ENCODE measurements around the gene MS4A4A.
"Not testable (repeated sequence)": the region's sequence is repeated elsewhere in the genome, so short reads cannot be mapped to it uniquely, and the experiment has no call there.

Gene MS4A4A

GRCh38 chr11:60280412-60280811 is at the start of gene MS4A4A:
Gene MS4A4A, plus strand, starts transcription at chr11:60280666. Its CDS starts 10 bp downstream, at chr11:60280676.
- no peak for DNase-seq

- no peak for DNase-seq
Measured at GRCh38 chr11:60230681-60231080, 49.8 kb upstream of the MS4A4A start.

GRCh38 chr11:60235321-60235720 is 45.1 kb upstream of the MS4A4A start:
- DNase-seq: no peak

DNA sequence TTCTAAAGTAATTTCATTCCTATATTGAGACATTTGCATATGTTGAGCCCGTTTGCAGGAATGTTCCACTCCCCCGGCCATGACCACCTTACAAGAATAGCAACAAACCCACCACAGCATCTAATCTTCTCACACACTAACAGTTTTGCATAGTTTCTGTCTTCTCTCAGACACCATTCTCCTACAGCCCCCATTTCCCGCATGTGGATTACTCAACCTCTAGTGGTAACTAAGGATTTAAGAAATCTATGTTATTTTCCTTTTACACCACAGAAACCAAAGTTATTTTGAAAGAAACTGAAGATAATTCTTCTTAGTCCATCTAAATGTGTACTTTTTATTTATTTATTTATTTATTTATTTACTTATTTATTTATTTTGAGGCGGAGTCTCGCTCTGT is 39.8 kb upstream of the MS4A4A start:
- no peak for DNase-seq

DNA sequence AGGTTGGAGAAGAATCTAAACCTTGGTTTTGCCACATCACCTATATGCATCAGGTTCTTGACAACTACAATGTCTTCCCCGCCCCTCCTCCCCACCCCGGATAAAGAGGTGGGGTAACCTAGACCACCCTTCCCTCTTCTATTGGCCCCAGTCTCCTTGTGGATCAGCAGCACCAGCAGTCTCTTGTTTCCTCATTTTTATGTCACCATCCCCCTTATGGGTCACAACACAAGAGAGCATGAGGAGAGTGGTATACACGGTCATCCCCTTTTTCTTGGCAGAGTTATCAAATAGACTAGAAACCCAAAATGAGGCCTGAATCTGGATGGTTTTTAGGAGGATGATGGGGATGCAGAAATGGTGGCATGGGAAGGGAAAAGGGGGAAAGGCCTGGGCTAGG is 38.7 kb upstream of the MS4A4A start:
- no peak for DNase-seq

- no peak for DNase-seq
Measured at GRCh38 chr11:60242740-60243239, 37.7 kb upstream of the MS4A4A start, which contains the start of gene MS4A4E. Gene MS4A4E, minus strand, starts transcription at chr11:60243137. Its CDS starts 13,082 bp downstream, at chr11:60230055.

- no peak for DNase-seq
Measured at GRCh38 chr11:60251485-60252212, 28.8 kb upstream of the MS4A4A start.

DNA sequence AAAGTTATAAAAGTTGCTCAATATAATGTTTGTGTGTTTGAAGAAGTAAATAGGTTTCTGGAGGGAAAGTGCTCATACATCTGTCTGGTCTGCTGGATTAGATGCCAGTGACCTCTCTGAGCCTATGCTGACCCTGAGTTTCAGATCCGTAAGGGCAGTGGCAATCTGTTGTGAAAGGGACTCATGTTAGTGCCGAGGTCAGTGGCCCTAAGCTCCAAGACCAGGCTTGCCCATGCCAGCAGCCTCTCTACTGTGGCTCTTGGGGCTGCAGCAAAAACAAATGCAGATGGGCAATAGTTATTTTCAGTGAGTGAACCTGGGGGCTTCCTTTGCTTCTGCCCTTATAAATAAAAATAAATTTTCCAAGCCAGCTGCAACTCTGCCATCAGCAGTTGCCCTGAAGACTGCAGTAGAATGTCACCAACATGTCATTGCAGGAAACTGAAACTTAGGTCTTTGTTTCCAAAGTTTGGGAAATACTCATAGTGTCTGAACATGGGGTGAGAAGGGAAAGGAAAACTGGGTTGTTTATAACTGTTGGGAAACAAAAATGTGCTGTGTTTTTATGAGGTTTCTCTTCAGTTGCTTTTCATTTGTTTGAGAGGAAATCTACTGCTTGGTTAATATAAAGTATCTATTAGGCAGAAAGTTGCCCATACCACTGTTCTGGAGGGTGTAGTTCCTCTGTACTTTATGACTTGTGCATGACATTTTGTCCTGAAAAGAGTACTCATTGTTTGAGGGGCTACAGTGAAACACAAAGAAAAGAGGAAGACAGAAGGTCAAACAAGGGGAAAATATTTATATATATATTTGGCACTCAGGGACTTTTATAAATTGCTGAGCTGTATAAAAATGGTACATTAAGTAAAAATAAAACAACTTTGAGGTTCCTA is 28.0 kb upstream of the MS4A4A start:
- DNase-seq: no peak

DNA sequence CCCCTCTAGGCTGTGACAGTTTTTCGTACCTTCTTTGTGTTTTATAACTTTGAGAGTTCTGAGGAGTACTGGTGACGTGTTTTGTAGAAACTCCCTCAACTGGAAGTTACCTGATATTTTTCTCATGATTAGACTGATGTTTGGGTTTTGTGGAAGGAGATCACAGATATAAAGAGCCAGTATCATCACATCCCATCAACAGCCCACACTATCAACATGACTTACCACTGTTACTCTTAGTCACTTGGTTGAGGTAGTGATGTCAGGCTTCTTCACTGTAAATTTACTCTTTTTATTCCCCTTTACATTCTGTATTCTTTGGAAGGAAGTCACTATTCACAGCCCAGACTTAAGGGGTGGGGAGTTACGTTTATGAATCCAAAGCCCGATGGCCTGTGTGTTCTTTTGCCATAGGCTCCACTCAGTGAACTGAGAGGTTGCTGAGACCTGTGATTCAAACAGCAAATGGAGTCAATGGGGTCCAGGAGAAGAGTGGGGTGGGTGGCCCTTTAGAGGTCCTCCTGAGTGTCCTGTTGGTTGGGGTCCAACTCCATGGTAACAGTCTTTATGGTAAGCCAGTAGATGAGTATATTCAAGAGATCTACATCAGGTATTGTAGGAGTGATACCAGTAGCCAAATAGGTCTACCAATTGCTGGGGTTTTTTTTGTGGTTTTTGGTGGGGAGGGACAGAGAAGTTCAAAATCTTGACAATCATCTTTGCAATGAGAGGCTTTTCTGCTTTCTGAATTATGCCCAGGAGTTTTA is 22.3 kb upstream of the MS4A4A start:
- DNase-seq: no peak

GRCh38 chr11:60261014-60261413 is 19.5 kb upstream of the MS4A4A start:
- no peak for DNase-seq

- DNase-seq: no peak
Measured at GRCh38 chr11:60263402-60263801, 17.1 kb upstream of the MS4A4A start.

DNA sequence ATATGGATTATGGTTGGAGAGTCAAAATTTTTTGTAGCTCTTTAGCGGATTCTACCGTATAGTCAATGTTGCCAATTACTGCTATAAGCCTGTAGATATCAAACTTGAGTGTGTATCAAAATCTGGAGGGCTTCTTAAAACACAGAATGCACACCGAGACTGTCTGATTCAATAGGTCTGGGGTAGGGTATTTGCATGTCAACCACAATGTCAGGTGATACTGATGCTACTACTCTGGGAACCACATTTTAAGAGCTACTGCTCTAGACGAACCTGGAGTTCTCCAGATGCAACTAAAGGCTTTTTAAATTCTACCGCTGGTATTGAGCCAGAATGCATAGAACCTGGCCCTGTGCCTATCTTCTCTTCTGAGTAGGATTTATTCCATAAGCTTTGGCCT is 15.8 kb upstream of the MS4A4A start:
- no peak for DNase-seq

DNA sequence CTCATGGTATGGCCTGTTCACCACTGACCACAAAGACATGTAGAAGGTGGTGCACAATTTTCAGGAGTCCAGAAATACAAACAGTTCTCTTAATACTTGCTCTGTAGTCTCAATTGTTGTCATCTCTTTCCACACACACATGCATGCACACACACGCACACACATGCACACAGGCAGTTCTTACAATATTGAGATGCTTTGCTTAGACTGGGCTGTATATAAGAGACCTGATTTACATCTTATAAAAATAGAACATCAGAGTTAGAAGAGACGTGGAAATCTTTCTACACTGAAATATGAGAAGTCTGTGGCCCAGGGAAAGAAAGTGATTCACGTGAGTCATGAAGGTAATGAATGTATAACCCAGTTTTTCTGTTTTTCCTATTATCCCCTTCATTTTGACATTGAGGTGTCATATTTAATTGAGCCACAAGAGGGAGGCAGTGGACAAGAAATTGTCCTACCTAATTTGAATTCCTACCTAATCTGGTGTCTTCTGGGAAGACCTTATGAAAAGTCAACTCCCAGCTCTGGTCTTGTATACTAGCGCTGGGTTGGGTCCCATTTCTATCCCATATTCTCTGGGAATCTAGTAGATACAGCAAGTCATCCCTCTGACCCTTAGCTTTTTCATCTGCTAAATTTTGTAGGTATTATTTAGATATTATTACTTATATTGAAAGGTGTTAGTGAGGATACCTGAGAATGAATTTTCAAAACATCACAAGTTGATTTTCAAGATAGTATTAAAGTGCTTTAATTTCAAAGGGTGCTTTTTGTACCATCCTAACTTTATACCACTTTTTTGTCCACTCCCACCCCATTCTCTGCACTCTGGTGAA is 14.9 kb upstream of the MS4A4A start:
- no peak for DNase-seq

DNA sequence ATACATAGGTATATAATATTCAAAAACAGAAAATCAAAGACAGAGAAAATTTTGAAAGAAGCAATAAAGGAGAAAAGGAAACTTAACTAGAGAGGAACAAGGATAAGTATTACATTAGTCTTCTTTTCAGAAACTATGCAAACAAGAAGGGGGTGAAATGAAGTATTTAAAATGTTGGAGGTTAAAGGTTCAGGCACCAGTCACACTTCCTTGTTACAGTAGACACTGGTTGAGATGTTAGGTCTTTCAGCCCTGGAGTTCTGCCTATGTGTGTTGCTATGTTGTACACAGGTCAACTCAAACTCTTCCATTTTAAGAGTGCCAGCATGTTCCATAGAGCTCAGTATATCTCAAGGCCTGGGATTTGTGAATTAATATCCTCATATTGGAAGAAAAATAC is 6.0 kb upstream of the MS4A4A start:
- no peak for DNase-seq

- no peak for DNase-seq
Measured at GRCh38 chr11:60281485-60281884, 1.0 kb downstream of the MS4A4A start.

- no peak for DNase-seq
Measured at GRCh38 chr11:60282286-60282685, 1.8 kb downstream of the MS4A4A start.

DNA sequence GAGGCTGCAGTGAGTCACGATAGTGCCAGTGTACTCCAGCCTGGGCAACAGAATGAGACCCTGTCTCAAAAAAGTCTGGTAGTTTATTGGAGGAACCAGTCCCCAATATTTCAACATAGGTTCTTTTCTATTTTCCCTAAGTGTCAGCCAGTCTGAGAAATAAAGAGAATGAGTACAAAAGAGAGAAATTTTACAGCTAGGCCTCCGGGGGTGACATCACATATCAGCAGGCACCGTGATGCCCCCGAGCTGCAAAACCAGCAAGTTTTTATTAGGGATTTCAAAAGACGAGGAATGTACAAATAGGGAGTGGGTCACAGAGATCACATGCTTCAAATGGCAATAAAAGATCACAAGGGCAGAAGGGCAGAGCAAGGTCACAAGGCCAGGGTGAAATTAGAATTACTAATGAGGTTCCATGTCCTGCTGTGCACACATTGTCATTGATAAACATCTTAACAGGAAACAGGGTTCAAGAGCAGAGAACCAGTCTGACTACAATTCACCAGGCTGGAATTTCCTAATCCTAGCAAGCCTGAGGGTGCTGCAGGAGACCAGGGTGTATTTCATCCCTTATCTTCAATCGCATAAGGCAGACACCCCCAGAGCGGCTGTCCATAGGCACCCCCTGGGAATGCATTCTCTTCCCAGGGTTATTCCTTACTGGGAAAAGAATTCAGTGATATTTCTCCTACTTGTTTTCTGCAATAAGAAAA is 5.1 kb downstream of the MS4A4A start:
- not testable (repeated sequence) for DNase-seq

DNA sequence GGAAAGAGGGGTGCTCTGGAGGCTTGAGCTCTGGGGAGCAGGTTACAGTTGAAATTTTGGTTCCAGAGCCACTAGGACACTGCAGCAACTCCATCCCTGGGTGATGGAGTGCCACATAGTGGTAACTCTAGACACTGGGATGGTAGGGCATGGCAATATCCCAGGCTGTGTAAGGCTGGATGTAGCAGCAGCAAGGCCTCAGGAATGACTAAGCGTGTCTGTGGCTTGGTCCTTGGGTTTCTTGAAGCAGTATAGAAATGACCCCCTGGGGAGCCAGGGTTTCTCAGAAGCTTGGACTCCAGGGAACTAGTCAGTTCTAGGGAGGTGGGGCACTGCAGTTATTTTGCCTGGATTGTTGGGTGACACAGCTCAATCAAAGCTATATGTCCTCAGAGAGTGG is 8.1 kb downstream of the MS4A4A start:
- no peak for DNase-seq

- DNase-seq: no peak
Measured at GRCh38 chr11:60292145-60292544, 11.7 kb downstream of the MS4A4A start.

- DNase-seq: no peak
Measured at GRCh38 chr11:60301178-60301577, 20.7 kb downstream of the MS4A4A start.

DNA sequence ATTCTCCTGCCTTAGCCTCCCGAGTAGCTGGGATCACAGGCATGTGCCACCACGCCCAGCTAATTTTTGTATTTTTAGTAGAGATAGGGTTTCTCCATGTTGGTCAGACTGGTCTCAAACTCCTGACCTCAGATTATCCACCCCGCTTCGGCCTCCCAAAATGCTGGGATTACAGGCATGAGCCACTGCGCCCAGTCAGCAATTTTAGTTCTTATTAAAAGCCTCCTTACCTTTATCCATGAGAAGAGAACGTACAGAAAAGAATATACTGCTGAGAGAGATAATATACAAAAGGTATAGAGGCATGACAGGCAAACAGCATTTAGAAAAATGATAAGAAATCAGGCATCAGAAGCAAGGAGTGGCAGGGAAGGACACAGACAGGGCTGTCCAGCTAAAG is 21.4 kb downstream of the MS4A4A start:
- DNase-seq: not testable (repeated sequence)
